ENCODE measurements around the gene KCMF1.
"Not testable (repeated sequence)": the region's sequence is repeated elsewhere in the genome, so short reads cannot be mapped to it uniquely, and the experiment has no call there.

KCMF1 gene

DNA sequence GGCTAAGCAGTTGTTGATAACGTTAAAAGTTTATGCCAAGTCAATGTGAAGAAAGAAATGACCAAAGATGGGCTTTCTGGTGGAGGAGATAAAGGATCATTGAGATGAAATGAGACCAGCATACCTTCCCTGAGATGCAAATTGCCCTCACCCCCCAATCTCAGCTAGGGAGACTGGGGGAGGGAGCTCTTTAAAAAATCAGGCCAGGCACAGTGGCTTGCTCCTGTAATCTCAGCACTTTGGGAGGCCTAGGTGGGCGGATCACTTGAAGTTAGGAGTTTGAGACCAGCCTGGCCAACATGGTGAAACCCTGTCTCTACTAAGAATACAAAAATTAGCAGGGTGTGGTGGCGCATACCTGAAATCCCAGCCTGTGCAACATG, 30.9 kb upstream of the KCMF1 start:
- Histone ChIP-seq H3K4me3 (ENCODE audit: low read depth in 1 of 5, low read length in 5 of 5) (no peak overlapping the region), H3K9me3 (ENCODE audit: control insufficient read depth in 5 of 5, low read length in 5 of 5) (no peaks in the 10 kb centered on the region), H3K9ac (ENCODE audit: low read length in 5 of 5) (no peak overlapping the region), H3K27ac (ENCODE audit: low read depth, low read length) (no peak overlapping the region), H3K27me3 (ENCODE audit: control insufficient read depth in 5 of 5, insufficient read depth in 4 of 5, low read length in 5 of 5) (no peaks in the 10 kb centered on the region), H3K4me1 (ENCODE audit: control insufficient read depth in 5 of 5, insufficient read depth in 5 of 5, low read length in 5 of 5) (no peaks in the 10 kb centered on the region), H3K36me3 (ENCODE audit: control insufficient read depth in 5 of 5, insufficient read depth in 5 of 5, low read length in 5 of 5) (no peaks in the 10 kb centered on the region)

DNA sequence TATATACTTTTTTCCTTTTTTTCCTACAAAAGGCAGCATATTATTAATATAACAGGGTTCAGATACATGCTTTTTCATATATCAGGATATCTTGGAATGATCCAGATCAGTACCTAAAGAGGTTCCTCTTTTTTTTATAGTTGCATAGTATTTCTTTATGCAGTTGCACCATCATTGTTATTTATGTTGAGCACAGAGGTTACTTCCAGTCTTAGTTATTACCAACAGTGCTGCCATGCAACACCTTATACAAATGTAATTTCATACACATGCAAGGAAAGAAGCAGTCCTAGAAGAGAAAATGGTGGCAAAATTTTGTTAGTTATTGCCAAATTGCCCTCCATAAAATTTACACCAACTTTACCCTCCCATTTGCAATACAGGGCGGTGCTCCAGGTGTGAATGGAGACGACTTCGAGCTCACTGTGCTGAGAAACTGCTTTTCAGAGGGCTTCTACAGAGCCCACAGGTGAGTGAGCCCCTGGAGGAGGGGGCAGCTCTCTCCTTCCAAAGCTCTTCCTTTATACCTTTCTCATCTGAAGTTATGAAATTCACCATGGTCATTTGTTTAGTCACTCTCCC, 30.0 kb upstream of the KCMF1 start:
- Histone ChIP-seq H3K9ac (ENCODE audit: low read length in 5 of 5) (no peak overlapping the region), H3K27ac (ENCODE audit: low read depth, low read length) (no peak overlapping the region), H3K36me3 (ENCODE audit: control insufficient read depth in 5 of 5, insufficient read depth in 5 of 5, low read length in 5 of 5) (no peaks in the 10 kb centered on the region), H3K9me3 (ENCODE audit: control insufficient read depth in 5 of 5, low read length in 5 of 5) (no peaks in the 10 kb centered on the region), H3K4me1 (ENCODE audit: control insufficient read depth in 5 of 5, insufficient read depth in 5 of 5, low read length in 5 of 5) (no peaks in the 10 kb centered on the region), H3K4me3 (ENCODE audit: low read depth in 1 of 5, low read length in 5 of 5) (no peak overlapping the region), H3K27me3 (ENCODE audit: control insufficient read depth in 5 of 5, insufficient read depth in 4 of 5, low read length in 5 of 5) (no peaks in the 10 kb centered on the region)

DNA sequence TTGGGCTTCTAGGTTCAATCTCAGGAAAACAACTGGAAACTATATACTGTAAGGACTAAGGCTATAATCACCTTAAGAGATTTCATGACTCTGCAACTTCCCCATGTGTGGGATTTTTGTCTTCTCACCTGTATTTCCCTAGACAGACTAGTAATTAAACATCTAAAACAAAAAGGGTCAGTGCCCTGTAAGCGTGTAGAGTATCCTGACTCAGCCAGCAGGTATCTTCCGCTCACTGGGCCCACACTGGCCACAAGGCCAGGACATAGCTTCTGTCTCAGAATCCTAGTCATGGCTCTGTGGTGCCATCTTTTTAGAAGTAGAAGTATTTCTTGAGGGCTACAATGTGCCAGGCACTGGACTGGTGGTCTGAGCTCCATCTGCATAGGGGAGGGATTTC, 28.8 kb upstream of the KCMF1 start:
- Histone ChIP-seq H3K36me3 (ENCODE audit: control insufficient read depth in 5 of 5, insufficient read depth in 5 of 5, low read length in 5 of 5) (no peaks in the 10 kb centered on the region), H3K9ac (ENCODE audit: low read length in 5 of 5) (no peak overlapping the region), H3K4me1 (ENCODE audit: control insufficient read depth in 5 of 5, insufficient read depth in 5 of 5, low read length in 5 of 5) (peaks cover 0 to 4% (median 0%) of the 10 kb centered on the region in 5 donors), H3K4me3 (ENCODE audit: low read depth in 1 of 5, low read length in 5 of 5) (no peak overlapping the region), H3K9me3 (ENCODE audit: control insufficient read depth in 5 of 5, low read length in 5 of 5) (no peaks in the 10 kb centered on the region), H3K27ac (ENCODE audit: low read depth, low read length) (no peak overlapping the region), H3K27me3 (ENCODE audit: control insufficient read depth in 5 of 5, insufficient read depth in 4 of 5, low read length in 5 of 5) (no peaks in the 10 kb centered on the region)

DNA sequence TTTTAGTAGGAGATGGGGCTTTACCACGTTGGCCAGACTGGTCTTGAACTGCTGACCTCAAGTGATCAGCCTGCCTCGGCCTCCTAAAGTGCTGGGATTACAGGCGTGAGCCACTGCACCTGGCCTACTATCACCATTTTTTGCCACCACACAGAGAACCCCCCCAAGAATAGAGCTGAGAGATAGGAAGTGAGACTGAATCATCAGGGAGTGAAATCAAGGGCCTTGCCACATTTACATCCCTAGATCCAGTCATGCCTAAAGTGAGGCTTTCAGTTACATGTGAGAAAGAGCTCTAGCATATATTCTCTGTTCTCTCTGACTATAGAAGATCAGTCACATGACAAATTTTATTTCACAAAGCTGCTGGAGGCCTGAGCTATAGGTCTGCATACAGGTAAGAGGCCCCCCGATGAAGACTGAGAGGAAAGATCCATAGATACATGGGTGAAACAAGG, 28.0 kb upstream of the KCMF1 start:
- Histone ChIP-seq H3K27me3 (ENCODE audit: control insufficient read depth in 5 of 5, insufficient read depth in 4 of 5, low read length in 5 of 5) (no peaks in the 10 kb centered on the region), H3K4me1 (ENCODE audit: control insufficient read depth in 5 of 5, insufficient read depth in 5 of 5, low read length in 5 of 5) (peaks cover 0 to 4% (median 0%) of the 10 kb centered on the region in 5 donors), H3K27ac (ENCODE audit: low read depth, low read length) (no peak overlapping the region), H3K4me3 (ENCODE audit: low read depth in 1 of 5, low read length in 5 of 5) (no peak overlapping the region), H3K9me3 (ENCODE audit: control insufficient read depth in 5 of 5, low read length in 5 of 5) (no peaks in the 10 kb centered on the region), H3K36me3 (ENCODE audit: control insufficient read depth in 5 of 5, insufficient read depth in 5 of 5, low read length in 5 of 5) (no peaks in the 10 kb centered on the region), H3K9ac (ENCODE audit: low read length in 5 of 5) (no peak overlapping the region)

DNA sequence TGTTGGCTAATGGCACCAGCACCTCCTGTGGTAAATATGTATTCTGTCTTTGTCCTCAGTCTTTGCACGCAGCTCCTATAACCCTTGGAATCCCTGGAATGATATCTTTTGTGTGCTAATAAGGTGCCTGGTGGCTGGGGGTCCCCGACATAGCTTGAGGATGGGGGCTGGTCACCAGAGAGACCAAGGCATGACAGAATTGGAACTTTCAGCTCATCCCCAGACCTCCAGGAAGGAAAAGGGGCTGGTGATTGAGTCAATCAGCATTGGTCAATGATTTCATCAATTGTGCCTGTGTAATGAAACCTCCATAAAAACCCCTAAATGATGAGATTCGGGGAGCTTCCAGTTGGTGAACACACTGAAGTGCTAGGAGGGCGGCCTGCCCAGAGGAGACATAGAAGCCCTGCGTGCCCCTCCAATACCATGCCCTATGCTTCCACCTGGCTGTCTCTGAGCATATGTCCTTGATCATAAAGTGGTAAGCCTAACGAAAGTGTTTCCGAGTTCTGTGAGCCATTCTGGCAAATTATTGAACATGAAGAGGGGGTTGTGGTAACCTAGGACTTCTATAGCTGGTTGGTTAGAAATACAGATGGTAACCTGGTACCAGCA, 26.6 kb upstream of the KCMF1 start:
- Histone ChIP-seq H3K27ac (ENCODE audit: low read depth, low read length) (no peak overlapping the region), H3K27me3 (ENCODE audit: control insufficient read depth in 5 of 5, insufficient read depth in 4 of 5, low read length in 5 of 5) (no peaks in the 10 kb centered on the region), H3K4me1 (ENCODE audit: control insufficient read depth in 5 of 5, insufficient read depth in 5 of 5, low read length in 5 of 5) (peaks cover 0 to 4% (median 0%) of the 10 kb centered on the region in 5 donors), H3K9ac (ENCODE audit: low read length in 5 of 5) (no peak overlapping the region), H3K9me3 (ENCODE audit: control insufficient read depth in 5 of 5, low read length in 5 of 5) (no peaks in the 10 kb centered on the region), H3K4me3 (ENCODE audit: low read depth in 1 of 5, low read length in 5 of 5) (no peak overlapping the region), H3K36me3 (ENCODE audit: control insufficient read depth in 5 of 5, insufficient read depth in 5 of 5, low read length in 5 of 5) (no peaks in the 10 kb centered on the region)

DNA sequence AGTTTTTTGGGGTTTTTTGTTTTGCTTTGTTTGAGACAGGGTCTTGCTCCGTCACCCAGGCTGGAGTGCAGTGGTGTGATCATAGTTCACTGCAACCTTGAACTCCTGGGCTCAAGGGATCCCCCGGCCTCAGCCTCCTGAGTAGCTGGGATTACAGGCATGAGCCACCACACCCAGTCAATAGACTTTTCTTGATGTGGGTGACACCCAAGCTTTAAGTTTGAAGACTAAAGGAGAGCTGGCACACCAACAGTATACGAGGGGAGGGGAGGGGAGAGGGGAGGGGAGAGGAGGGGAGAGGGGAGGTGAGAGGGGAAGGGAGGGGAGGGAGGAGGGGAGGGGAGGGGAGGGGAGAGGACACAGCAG, 25.1 kb upstream of the KCMF1 start:
- H3K27me3 ChIP-seq (ENCODE audit: control insufficient read depth in 5 of 5, insufficient read depth in 4 of 5, low read length in 5 of 5); H3K4me3 ChIP-seq (ENCODE audit: low read depth in 1 of 5, low read length in 5 of 5); H3K4me1 ChIP-seq (ENCODE audit: control insufficient read depth in 5 of 5, insufficient read depth in 5 of 5, low read length in 5 of 5); H3K9me3 ChIP-seq (ENCODE audit: control insufficient read depth in 5 of 5, low read length in 5 of 5); H3K36me3 ChIP-seq (ENCODE audit: control insufficient read depth in 5 of 5, insufficient read depth in 5 of 5, low read length in 5 of 5); H3K9ac ChIP-seq (ENCODE audit: low read length in 5 of 5); H3K27ac ChIP-seq (ENCODE audit: low read depth, low read length): not testable (repeated sequence)

DNA sequence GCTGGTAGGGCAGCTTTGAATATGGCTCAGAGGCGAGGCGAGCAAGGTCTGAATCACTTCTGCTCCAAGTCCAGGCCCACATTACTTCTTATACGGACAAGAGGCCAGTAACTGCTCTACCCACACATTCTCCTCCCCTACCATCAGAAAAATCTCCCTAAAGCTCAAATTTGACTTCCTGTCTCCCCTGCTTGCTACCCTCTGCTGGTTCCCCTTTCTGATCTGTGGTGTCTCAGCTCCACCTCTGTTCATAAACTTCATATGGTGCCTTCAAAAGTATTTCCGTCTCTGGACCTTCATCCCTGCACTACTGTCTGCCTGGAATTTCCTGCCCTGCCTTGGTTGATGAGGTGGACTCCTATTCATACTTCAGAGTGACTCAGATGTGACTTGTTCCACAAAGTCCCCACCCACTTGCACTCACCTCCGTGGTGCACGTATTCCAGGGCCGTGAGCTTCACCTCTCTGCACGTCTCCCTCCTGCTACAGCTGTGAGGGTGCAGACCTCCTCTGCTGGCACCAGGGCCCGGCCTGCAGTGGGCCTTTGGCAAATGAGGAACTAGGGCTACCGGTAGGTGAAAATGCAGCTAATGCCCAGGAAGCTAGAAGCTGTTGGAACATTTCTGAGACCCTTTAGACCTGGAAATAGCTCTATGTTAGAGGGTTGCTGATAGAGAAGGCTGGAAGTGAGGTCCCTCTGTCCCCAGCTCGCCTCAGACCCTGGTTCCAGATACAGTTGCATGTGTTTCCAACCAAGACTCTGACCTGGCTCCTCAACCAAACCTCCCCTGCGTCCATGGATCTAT, 24.6 kb upstream of the KCMF1 start:
- Histone ChIP-seq H3K9ac (ENCODE audit: low read length in 5 of 5) (no peak overlapping the region), H3K9me3 (ENCODE audit: control insufficient read depth in 5 of 5, low read length in 5 of 5) (no peaks in the 10 kb centered on the region), H3K27ac (ENCODE audit: low read depth, low read length) (no peak overlapping the region), H3K27me3 (ENCODE audit: control insufficient read depth in 5 of 5, insufficient read depth in 4 of 5, low read length in 5 of 5) (no peaks in the 10 kb centered on the region), H3K4me3 (ENCODE audit: low read depth in 1 of 5, low read length in 5 of 5) (no peak overlapping the region), H3K4me1 (ENCODE audit: control insufficient read depth in 5 of 5, insufficient read depth in 5 of 5, low read length in 5 of 5) (peaks cover 0 to 4% (median 0%) of the 10 kb centered on the region in 5 donors), H3K36me3 (ENCODE audit: control insufficient read depth in 5 of 5, insufficient read depth in 5 of 5, low read length in 5 of 5) (no peaks in the 10 kb centered on the region)

DNA sequence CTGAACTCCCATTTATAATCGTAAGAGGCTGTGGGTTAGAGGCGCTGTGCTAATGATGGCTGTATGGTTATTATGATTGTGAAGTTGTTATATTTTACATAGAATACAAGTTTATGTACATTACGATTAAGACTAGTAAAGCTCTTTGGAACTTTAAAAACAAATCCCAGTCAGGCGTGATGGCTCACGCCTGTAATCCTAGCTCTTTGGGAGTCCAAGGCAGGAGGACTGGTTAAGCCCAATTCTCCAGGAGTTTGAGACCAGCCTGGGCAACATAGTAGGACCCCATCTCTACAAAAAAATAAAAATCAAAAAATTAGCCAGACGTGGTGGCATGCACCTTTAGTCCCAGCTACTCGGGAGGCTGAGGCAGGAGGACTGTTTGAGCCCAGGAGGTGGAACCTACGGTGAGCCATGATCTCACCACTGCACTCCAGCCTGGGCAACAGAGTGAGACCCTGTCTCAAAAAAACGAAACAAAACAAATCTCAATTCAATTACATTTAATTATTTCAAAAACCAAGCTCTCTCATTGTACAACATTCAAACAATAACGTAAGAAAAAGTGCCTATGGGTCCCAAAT, 23.9 kb upstream of the KCMF1 start:
- Histone ChIP-seq H3K36me3 (ENCODE audit: control insufficient read depth in 5 of 5, insufficient read depth in 5 of 5, low read length in 5 of 5) (no peaks in the 10 kb centered on the region), H3K4me3 (ENCODE audit: low read depth in 1 of 5, low read length in 5 of 5) (no peak overlapping the region), H3K27me3 (ENCODE audit: control insufficient read depth in 5 of 5, insufficient read depth in 4 of 5, low read length in 5 of 5) (no peaks in the 10 kb centered on the region), H3K9me3 (ENCODE audit: control insufficient read depth in 5 of 5, low read length in 5 of 5) (no peaks in the 10 kb centered on the region), H3K4me1 (ENCODE audit: control insufficient read depth in 5 of 5, insufficient read depth in 5 of 5, low read length in 5 of 5) (peaks cover 0 to 4% (median 0%) of the 10 kb centered on the region in 5 donors), H3K9ac (ENCODE audit: low read length in 5 of 5) (no peak overlapping the region), H3K27ac (ENCODE audit: low read depth, low read length) (no peak overlapping the region)

DNA sequence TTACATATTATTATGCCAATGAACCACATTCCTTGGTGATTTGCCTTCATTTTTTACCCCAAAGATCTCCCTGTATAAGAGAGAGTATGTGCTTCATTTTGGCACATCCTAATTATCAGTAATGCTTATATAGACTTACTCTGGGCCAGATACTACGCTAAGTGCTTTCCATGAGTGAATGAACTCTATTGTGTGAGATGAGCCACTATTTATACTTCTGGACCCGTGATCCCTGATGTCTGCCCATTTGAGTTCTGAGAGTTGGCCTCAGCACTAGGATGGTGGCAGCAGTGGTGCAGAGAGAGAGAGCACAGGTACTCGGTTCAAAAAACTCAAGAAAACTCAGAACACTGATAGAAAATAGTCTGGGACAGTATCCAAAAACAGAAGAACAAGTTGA, 17.4 kb upstream of the KCMF1 start:
- Histone ChIP-seq H3K4me1 (ENCODE audit: control insufficient read depth in 5 of 5, insufficient read depth in 5 of 5, low read length in 5 of 5) (peaks cover 0 to 3% (median 0%) of the 10 kb centered on the region in 5 donors), H3K36me3 (ENCODE audit: control insufficient read depth in 5 of 5, insufficient read depth in 5 of 5, low read length in 5 of 5) (no peaks in the 10 kb centered on the region), H3K4me3 (ENCODE audit: low read depth in 1 of 5, low read length in 5 of 5) (no peak overlapping the region), H3K27ac (ENCODE audit: low read depth, low read length) (no peak overlapping the region), H3K9ac (ENCODE audit: low read length in 5 of 5) (no peak overlapping the region), H3K9me3 (ENCODE audit: control insufficient read depth in 5 of 5, low read length in 5 of 5) (no peaks in the 10 kb centered on the region), H3K27me3 (ENCODE audit: control insufficient read depth in 5 of 5, insufficient read depth in 4 of 5, low read length in 5 of 5) (no peaks in the 10 kb centered on the region)

DNA sequence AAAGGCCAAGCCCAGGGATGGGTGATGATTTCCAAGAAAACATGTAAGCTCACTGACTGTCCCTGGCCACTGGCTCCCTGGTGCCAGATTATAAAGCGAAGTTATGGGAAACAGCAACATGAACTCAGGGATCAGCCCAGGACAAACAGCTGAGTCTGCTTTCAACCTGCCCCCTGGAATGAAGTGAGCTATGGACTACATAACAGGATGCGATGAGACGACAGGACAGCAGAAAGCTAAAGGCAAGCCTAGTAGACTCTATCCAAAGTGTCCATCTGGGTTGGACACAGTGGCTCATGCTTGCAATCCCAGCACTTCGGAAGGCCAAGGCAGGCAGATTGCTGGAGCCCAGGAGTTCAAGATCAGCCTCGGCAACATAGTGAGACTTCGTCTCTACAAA, 16.6 kb upstream of the KCMF1 start:
- Histone ChIP-seq H3K4me3 (ENCODE audit: low read depth in 1 of 5, low read length in 5 of 5) (no peak overlapping the region), H3K4me1 (ENCODE audit: control insufficient read depth in 5 of 5, insufficient read depth in 5 of 5, low read length in 5 of 5) (peaks cover 0 to 3% (median 0%) of the 10 kb centered on the region in 5 donors), H3K27me3 (ENCODE audit: control insufficient read depth in 5 of 5, insufficient read depth in 4 of 5, low read length in 5 of 5) (no peaks in the 10 kb centered on the region), H3K9me3 (ENCODE audit: control insufficient read depth in 5 of 5, low read length in 5 of 5) (no peaks in the 10 kb centered on the region), H3K36me3 (ENCODE audit: control insufficient read depth in 5 of 5, insufficient read depth in 5 of 5, low read length in 5 of 5) (no peaks in the 10 kb centered on the region), H3K9ac (ENCODE audit: low read length in 5 of 5) (no peak overlapping the region), H3K27ac (ENCODE audit: low read depth, low read length) (no peak overlapping the region)

All from subcutaneous abdominal adipose tissue (tissue), 5 donors.